Measurements from ENCODE around the gene TBC1D5. TPM values are rescaled to one million over a fixed set of nuclear protein-coding genes. Genes with fewer than 3 reads are reported as not detected.

The TBC1D5 gene
- total RNA-seq, 1 experiment from 2014 or later, result 33.9 TPM

DNA sequence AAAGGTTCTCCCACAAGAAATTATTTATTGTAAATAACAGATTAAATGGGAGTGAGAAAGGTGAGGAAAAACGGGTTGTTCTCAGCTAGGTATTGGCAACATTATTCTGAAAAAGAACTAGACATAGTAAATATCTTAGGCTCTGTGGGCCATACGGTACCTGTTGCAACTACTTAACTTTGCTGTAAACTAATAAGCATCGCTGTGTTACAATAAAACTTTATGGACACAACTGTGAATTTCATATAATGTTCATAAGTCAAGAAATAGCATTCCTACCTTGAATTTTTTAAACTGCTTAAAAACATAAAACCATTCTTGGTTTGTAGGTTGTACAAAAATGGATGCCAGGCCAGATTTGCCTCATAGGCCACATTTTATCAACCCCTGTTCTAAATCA is 183.9 kb downstream of the TBC1D5 start (continued):
- TF ChIP-seq RAD21 (IDR thresholded peaks at IDR 0.05; ENCODE audit: low read depth) (no peak), TCF7L2 (IDR thresholded peaks at IDR 0.05; ENCODE audit: borderline replicate concordance, extremely low read depth, insufficient read depth, insufficient read length) (no peak), JUND (IDR thresholded peaks at IDR 0.05) (no peak)
- TF ChIP-seq, protein P1, sequence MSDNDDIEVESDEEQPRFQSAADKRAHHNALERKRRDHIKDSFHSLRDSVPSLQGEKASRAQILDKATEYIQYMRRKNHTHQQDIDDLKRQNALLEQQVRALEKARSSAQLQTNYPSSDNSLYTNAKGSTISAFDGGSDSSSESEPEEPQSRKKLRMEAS (IDR thresholded peaks at IDR 0.05), result no peak

DNA sequence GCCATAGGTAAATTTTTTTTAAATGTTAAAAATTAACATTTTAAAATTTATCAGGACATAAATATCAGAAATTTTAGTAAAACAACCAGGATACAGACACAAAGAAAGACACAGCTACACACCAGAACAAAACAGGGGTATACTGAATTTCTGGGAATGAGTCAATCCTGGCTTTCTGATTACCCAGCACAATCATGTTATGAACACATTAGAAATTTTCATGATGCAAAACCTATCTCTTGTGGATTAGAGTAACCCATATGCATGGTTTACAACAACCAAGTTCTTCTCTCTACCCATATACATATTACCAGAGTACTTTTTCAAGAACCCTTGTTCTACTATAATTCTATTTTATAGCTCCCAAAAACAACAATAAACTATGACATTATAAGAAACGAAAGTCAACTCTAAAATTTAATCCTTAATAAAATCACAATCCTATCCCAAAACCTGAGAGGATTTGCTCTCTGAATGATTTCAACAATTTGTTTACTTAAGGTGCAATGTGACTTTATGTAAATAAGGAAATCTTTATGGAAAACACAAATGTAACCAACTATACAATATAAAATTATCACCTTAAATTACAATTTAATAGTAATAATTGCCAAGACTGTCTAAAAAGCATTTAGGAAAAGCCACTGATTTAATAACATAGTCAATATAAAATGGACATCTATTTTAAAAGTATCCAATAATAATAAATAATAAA is 184.5 kb downstream of the TBC1D5 start:
- Histone ChIP-seq H3K27me3 (ENCODE audit: insufficient read depth, low read length) (no peaks in the 10 kb centered on the region), H3K9me2 (ENCODE audit: insufficient read depth) (no peaks in the 10 kb centered on the region), H3K4me1 (ENCODE audit: control insufficient read depth in 1 of 2, insufficient read depth in 2 of 2, low read length in 2 of 2) (peaks cover 2 to 5% of the 10 kb centered on the region in 2 experiments; a peak in 3 of 4 replicates), H3K79me2 (ENCODE audit: insufficient read depth, low read length) (no peaks in the 10 kb centered on the region), H3K36me3 (ENCODE audit: control insufficient read depth in 1 of 2, insufficient read depth in 2 of 2, low read length in 2 of 2) (no peaks in the 10 kb centered on the region), H3K9me3 (ENCODE audit: control insufficient read depth in 1 of 2, insufficient read depth in 1 of 2, low read depth in 1 of 2, low read length in 2 of 2) (no peaks in the 10 kb centered on the region), H4K20me1 (ENCODE audit: insufficient read depth) (no peaks in the 10 kb centered on the region), H3K4me2 (ENCODE audit: low read length) (no peak overlapping the region), H3K4me3 (replicated peaks in 1 of 2; ENCODE audit: low read depth in 1 of 2, low read length in 2 of 2) (no peak overlapping the region), H3K9ac (ENCODE audit: low read length) (no peak overlapping the region), H3K27ac (ENCODE audit: low read depth, low read length) (no peak overlapping the region), H2AFZ (ENCODE audit: low read depth, low read length, poor library complexity, severe bottlenecking) (no peak overlapping the region)
- BruUV-seq (replicated peaks), result no TSS peak
- ATAC-seq (no peak), DNase-seq (ENCODE audit: low read depth, low spot score) (no peak)
- ChIA-PET CTCF (no interaction called here), RAD21 (ENCODE audit: low non-redundant PET in 1 of 2, low total read pairs in 2 of 2, uncharacterized antibody in 2 of 2, unreplicated experiment in 2 of 2) (no interaction called here), POLR2A (no interaction called here)
- TF ChIP-seq, protein P2, sequence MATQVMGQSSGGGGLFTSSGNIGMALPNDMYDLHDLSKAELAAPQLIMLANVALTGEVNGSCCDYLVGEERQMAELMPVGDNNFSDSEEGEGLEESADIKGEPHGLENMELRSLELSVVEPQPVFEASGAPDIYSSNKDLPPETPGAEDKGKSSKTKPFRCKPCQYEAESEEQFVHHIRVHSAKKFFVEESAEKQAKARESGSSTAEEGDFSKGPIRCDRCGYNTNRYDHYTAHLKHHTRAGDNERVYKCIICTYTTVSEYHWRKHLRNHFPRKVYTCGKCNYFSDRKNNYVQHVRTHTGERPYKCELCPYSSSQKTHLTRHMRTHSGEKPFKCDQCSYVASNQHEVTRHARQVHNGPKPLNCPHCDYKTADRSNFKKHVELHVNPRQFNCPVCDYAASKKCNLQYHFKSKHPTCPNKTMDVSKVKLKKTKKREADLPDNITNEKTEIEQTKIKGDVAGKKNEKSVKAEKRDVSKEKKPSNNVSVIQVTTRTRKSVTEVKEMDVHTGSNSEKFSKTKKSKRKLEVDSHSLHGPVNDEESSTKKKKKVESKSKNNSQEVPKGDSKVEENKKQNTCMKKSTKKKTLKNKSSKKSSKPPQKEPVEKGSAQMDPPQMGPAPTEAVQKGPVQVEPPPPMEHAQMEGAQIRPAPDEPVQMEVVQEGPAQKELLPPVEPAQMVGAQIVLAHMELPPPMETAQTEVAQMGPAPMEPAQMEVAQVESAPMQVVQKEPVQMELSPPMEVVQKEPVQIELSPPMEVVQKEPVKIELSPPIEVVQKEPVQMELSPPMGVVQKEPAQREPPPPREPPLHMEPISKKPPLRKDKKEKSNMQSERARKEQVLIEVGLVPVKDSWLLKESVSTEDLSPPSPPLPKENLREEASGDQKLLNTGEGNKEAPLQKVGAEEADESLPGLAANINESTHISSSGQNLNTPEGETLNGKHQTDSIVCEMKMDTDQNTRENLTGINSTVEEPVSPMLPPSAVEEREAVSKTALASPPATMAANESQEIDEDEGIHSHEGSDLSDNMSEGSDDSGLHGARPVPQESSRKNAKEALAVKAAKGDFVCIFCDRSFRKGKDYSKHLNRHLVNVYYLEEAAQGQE (IDR thresholded peaks at IDR 0.05; ENCODE audit: low read depth), result no peak
- TF ChIP-seq SRF (IDR thresholded peaks at IDR 0.05; ENCODE audit: low read depth), result no peak
- TF ChIP-seq POLR2A (IDR thresholded peaks at IDR 0.05; ENCODE audit: borderline replicate concordance, extremely low read depth, insufficient read depth, insufficient read length), result no peak
- TF ChIP-seq JUND (IDR thresholded peaks at IDR 0.05), result no peak
- TF ChIP-seq, protein P3, sequence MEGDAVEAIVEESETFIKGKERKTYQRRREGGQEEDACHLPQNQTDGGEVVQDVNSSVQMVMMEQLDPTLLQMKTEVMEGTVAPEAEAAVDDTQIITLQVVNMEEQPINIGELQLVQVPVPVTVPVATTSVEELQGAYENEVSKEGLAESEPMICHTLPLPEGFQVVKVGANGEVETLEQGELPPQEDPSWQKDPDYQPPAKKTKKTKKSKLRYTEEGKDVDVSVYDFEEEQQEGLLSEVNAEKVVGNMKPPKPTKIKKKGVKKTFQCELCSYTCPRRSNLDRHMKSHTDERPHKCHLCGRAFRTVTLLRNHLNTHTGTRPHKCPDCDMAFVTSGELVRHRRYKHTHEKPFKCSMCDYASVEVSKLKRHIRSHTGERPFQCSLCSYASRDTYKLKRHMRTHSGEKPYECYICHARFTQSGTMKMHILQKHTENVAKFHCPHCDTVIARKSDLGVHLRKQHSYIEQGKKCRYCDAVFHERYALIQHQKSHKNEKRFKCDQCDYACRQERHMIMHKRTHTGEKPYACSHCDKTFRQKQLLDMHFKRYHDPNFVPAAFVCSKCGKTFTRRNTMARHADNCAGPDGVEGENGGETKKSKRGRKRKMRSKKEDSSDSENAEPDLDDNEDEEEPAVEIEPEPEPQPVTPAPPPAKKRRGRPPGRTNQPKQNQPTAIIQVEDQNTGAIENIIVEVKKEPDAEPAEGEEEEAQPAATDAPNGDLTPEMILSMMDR (IDR thresholded peaks at IDR 0.05 in 2 of 3, conservative IDR thresholded peaks at IDR 0.05 in 1 of 3; ENCODE audit: borderline replicate concordance in 1 of 3, insufficient read depth in 1 of 3, low read depth in 2 of 3, low read length in 2 of 3), result no peak
- no peak for TF ChIP-seq YY1 (IDR thresholded peaks at IDR 0.05; ENCODE audit: extremely low read depth, insufficient replicate concordance, low read depth, low read length)
- TF ChIP-seq EZH2 (IDR thresholded peaks at IDR 0.05), result no peak
- TF ChIP-seq, protein P4, sequence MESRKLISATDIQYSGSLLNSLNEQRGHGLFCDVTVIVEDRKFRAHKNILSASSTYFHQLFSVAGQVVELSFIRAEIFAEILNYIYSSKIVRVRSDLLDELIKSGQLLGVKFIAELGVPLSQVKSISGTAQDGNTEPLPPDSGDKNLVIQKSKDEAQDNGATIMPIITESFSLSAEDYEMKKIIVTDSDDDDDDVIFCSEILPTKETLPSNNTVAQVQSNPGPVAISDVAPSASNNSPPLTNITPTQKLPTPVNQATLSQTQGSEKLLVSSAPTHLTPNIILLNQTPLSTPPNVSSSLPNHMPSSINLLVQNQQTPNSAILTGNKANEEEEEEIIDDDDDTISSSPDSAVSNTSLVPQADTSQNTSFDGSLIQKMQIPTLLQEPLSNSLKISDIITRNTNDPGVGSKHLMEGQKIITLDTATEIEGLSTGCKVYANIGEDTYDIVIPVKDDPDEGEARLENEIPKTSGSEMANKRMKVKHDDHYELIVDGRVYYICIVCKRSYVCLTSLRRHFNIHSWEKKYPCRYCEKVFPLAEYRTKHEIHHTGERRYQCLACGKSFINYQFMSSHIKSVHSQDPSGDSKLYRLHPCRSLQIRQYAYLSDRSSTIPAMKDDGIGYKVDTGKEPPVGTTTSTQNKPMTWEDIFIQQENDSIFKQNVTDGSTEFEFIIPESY (IDR thresholded peaks at IDR 0.05; ENCODE audit: extremely low read depth, insufficient replicate concordance, low read length), result no peak
- no peak for TF ChIP-seq POLR2AphosphoS5 (IDR thresholded peaks at IDR 0.05; ENCODE audit: low read depth, low read length)
- no peak for TF ChIP-seq RAD21 (IDR thresholded peaks at IDR 0.05; ENCODE audit: low read depth)
- intact Hi-C loops (cut with micrococcal nuclease), result no loop called here

All from HCT116 (cell line).